A549 (cell line): ENCODE results near the gene GDA.

Source experiments
- JUNB ChIP-seq: fragments of >200 bp; sonication (Bioruptor Twin); formaldehyde crosslinking; IDR thresholded peaks from 2 replicates; pipeline ENCODE4 v1.6.1; 2016
- KDM5A ChIP-seq: fragments of 200-600 bp; sonication (generic); IDR thresholded peaks from 2 replicates; pipeline ENCODE4 v1.6.1; 2016; ENCODE audit warnings: antibody characterized with exemption, mild to moderate bottlenecking
- POLR2AphosphoS2 ChIP-seq: conservative IDR thresholded peaks from 2 replicates; pipeline ENCODE4 v1.6.1; 2012; ENCODE audit warnings: low read length, improper control_type of control experiment, inconsistent platforms

- TF ChIP-seq JUNB, result no peak
- no peak for TF ChIP-seq POLR2AphosphoS2
- no peak for TF ChIP-seq KDM5A
Observed at GRCh38 chr9:72144756-72145492, 4.3 kb upstream of the GDA start.
